K562 (cell line): Measurements from ENCODE around the gene TBRG4. TPM values are rescaled to one million over a fixed set of nuclear protein-coding genes. Genes with fewer than 3 reads are reported as not detected.
A peak's percentile ranks its signal among the peaks of the same experiment; 100 is the strongest.

Experiments used
- BRD9 ChIP-seq: fragments of 450-650 bp; IDR thresholded peaks from 2 replicates; pipeline ENCODE4 v1.6.1; 2018; ENCODE audit warnings: low read depth; ENCODE audit not compliant: partially characterized antibody
- CC2D1A ChIP-seq: fragments of 450-650 bp; IDR thresholded peaks from 2 replicates; pipeline ENCODE4 v1.6.1; 2017; ENCODE audit warnings: mild to moderate bottlenecking
- DNMT1 ChIP-seq: fragments of 450-650 bp; IDR thresholded peaks from 2 replicates; pipeline ENCODE4 v1.6.1; 2016; ENCODE audit warnings: antibody characterized with exemption, mild to moderate bottlenecking
- ESRRA ChIP-seq: fragments of 450-650 bp; IDR thresholded peaks from 2 replicates; pipeline ENCODE4 v1.6.1; 2014; ENCODE audit warnings: low read depth, mild to moderate bottlenecking, moderate library complexity, borderline replicate concordance
- ETV6 ChIP-seq, 3 experiments: fragments of 150-350 bp in 1 of 3; sonication (generic) in 1 of 3; formaldehyde crosslinking in 1 of 3; IDR thresholded peaks; 2 replicates each; pipeline versions ENCODE4 v1.6.1 to v1.8.0; 2014 to 2022; ENCODE audit warnings: borderline replicate concordance in 2 of 3, low read depth in 2 of 3, antibody characterized with exemption in 1 of 3, low read length in 1 of 3, mild to moderate bottlenecking in 1 of 3, missing genetic modification reagents in 1 of 3
- HDGF ChIP-seq: fragments of 450-650 bp; IDR thresholded peaks from 2 replicates; pipeline ENCODE4 v1.6.1; 2016
- HMG20B ChIP-seq: fragments of 250-450 bp; sonication (Bioruptor Pico); IDR thresholded peaks from 2 replicates; pipeline ENCODE4 v1.5.0; 2021; ENCODE audit warnings: mild to moderate bottlenecking
- KLF1 ChIP-seq: fragments of 450-650 bp; IDR thresholded peaks from 2 replicates; pipeline ENCODE4 v1.6.1; 2016; ENCODE audit warnings: missing genetic modification characterization, missing compliant biosample characterization
- MTA1 ChIP-seq: fragments of 450-650 bp; IDR thresholded peaks from 2 replicates; pipeline ENCODE4 v1.6.1; 2017; ENCODE audit warnings: borderline replicate concordance
- NFIX ChIP-seq: fragments of 250-450 bp; sonication (Bioruptor Pico); IDR thresholded peaks from 2 replicates; pipeline ENCODE4 v1.4.0; 2020; ENCODE audit warnings: low read depth, mild to moderate bottlenecking, moderate library complexity
- NR2F6 ChIP-seq: fragments of 450-650 bp; formaldehyde crosslinking; IDR thresholded peaks from 2 replicates; pipeline ENCODE4 v1.4.0; 2020; ENCODE audit warnings: mild to moderate bottlenecking
- RAD21 ChIP-seq, 2 experiments: fragments of 250-450 bp in 1 of 2; fragments of 450-650 bp in 1 of 2; sonication (Bioruptor Pico) in 1 of 2; formaldehyde crosslinking in 1 of 2; IDR thresholded peaks in 1 of 2; conservative IDR thresholded peaks in 1 of 2; 2 replicates each; pipeline versions ENCODE4 v1.4.0 to v1.8.0; 2020 to 2022; ENCODE audit warnings: mild to moderate bottlenecking in 2 of 2, moderate library complexity in 1 of 2
- RFX1 ChIP-seq: fragments of 450-650 bp; IDR thresholded peaks from 2 replicates; pipeline ENCODE4 v1.6.1; 2016; ENCODE audit warnings: mild to moderate bottlenecking, moderate library complexity
- SFPQ ChIP-seq: fragments of 200-400 bp; formaldehyde crosslinking; IDR thresholded peaks from 2 replicates; pipeline ENCODE4 v1.6.1; 2017; ENCODE audit warnings: mild to moderate bottlenecking, low read depth, low read length, moderate library complexity
- TAF15 ChIP-seq: fragments of 200-400 bp; formaldehyde crosslinking; IDR thresholded peaks from 2 replicates; pipeline ENCODE4 v1.6.1; 2017; ENCODE audit warnings: mild to moderate bottlenecking, low read depth, low read length, moderate library complexity
- ZNF347 ChIP-seq: fragments of 450-650 bp; formaldehyde crosslinking; IDR thresholded peaks from 2 replicates; pipeline ENCODE4 v1.4.0; 2020; ENCODE audit warnings: low read depth, mild to moderate bottlenecking, moderate library complexity
- ZNF511 ChIP-seq: sonication (generic); formaldehyde crosslinking; IDR thresholded peaks from 2 replicates; pipeline ENCODE4 v1.8.0; 2022; ENCODE audit warnings: mild to moderate bottlenecking, missing genetic modification reagents
- ZNF584 ChIP-seq: fragments of 200-800 bp; sonication (Bioruptor generic); IDR thresholded peaks from 2 replicates; pipeline ENCODE4 v1.6.1; 2016; ENCODE audit warnings: low read depth, mild to moderate bottlenecking, missing genetic modification characterization, missing compliant biosample characterization
- ZNF75A ChIP-seq: fragments of 450-650 bp; formaldehyde crosslinking; IDR thresholded peaks from 2 replicates; pipeline ENCODE4 v1.4.0; 2020; ENCODE audit warnings: mild to moderate bottlenecking
- ZNF785 ChIP-seq: fragments of 250-450 bp; sonication (Bioruptor Pico); IDR thresholded peaks from 2 replicates; pipeline ENCODE4 v1.4.0; 2020; ENCODE audit warnings: mild to moderate bottlenecking
- ZNF79 ChIP-seq: fragments of 250-450 bp; sonication (Bioruptor Pico); IDR thresholded peaks from 2 replicates; pipeline ENCODE4 v1.4.0; 2020; ENCODE audit warnings: low read depth, mild to moderate bottlenecking, moderate library complexity
- polyA plus RNA-seq, 8 experiments: library from polyadenylated mRNA; depleted of rRNA in 4 of 8; stranded (reverse) in 5 of 8; unstranded in 3 of 8; fragments of >200 nt; fragmentation: Nextera tagmentation in 2 of 8; fragmentation: Illumina TruSeq in 1 of 8; extraction: Ambion mirVana in 2 of 8; extraction: Trizol in 1 of 8; gene quantifications; 2 replicates each; pipeline versions ENCODE4 v1.2.1 to v1.2.3, GENCODE V29; 2011 to 2014; ENCODE audit warnings: inconsistent platforms in 1 of 8, missing spikeins in 1 of 8
- total RNA-seq, 7 experiments: library from RNA; depleted of rRNA in 6 of 7; stranded (reverse); fragments of >200 nt in 6 of 7; fragmentation: Illumina TruSeq in 2 of 7; extraction: Trizol in 2 of 7; gene quantifications; 2 replicates each; pipeline versions ENCODE4 v1.2.1 to v1.2.3, GENCODE V29; 2011 to 2021; ENCODE audit warnings: low replicate concordance in 1 of 7
- TF ChIP-seq, protein P1 (sequence below): fragments of 250-450 bp; sonication (Bioruptor Pico); IDR thresholded peaks from 2 replicates; pipeline ENCODE4 v1.5.0; 2021; ENCODE audit warnings: mild to moderate bottlenecking, moderate library complexity

The TBRG4 gene
- total and polyA plus RNA-seq, 9 of the 15 experiments (the other 6 are each of a cell fraction or from before 2014, with no cell fraction given), result 11.2 to 322 (median 216) TPM

- TF ChIP-seq TAF15, result no peak
- TF ChIP-seq ZNF511 (CRISPR knock-in tag), result peak; percentile 69; the same call in 1 of the 2 replicates
- peak; percentile 98 for TF ChIP-seq KLF1 (tag)
- peak in 1 of 2 experiments; percentile 40; a peak in 1 of 4 replicates for TF ChIP-seq ETV6 (IDR thresholded peaks at IDR 0.05; ENCODE audit: borderline replicate concordance in 1 of 2, low read depth in 2 of 2, low read length in 1 of 2)
- TF ChIP-seq ETV6 (CRISPR knock-in tag; IDR thresholded peaks at IDR 0.05; ENCODE audit: borderline replicate concordance), result peak; percentile 85; the same call in 1 of the 2 replicates
- no peak for TF ChIP-seq ZNF785 (CRISPR knock-in tag)
- no peak for TF ChIP-seq DNMT1
- peak; percentile 100 for TF ChIP-seq MTA1
- no peak for TF ChIP-seq ZNF347 (CRISPR knock-in tag)
- no peak for TF ChIP-seq HDGF
- no peak for TF ChIP-seq ZNF75A
- TF ChIP-seq, protein P1, sequence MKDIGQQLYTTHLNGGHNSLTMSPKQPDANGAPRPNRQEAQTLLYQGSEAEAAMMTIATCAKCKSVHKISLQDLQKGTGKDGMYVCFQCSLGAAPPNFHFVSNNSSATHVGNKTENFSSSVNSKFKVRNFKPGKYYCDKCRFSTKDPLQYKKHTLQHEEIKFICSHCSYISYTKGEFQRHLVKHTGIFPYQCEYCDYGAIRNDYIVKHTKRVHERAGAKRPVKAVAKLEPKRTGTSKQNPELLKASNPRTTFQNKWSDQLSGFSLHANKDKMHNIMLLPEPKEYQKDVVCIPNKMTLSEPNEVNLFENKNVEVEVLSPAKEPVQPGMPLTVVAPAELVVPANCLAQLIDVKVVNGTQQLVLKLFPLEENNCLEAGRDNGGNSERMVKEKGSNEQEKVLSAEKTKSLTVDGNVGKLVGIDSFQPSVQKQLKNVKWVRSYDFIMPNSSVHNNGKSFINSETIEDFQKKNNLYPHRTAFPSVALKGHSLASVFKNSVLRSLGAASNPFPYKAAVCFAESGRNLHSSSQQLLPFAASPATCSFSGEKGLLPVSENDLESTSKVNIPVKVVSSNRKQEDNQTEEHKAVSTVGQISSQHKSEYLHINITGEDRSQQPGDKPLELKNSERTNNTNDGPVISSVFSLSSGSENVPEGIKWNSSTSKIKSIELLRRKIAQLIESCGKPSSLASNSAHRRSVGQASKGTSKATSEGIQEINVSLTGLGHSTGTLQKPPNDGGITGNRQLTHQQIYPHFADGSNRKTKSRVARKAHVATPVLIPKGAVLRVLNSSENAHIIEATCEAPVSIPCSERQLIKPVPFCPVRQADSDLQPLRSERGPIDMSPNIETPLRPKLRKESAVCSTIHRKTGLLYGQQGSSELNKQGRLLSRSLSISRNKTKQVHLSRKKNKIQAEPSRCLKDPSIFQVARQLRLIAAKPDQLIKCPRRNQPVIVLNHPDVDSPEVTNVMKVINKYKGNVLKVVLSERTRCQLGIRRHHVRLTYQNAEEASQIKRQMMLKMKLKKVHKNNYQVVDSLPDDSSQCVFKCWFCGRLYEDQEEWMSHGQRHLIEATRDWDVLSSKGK, result no peak
- peak; percentile 7 for TF ChIP-seq BRD9
- no peak for TF ChIP-seq NFIX
- peak in 1 of 2 experiments; percentile 17; a peak in 2 of 4 replicates for TF ChIP-seq RAD21 (CRISPR knock-in tag; conservative IDR thresholded peaks at IDR 0.05 in 1 of 2, IDR thresholded peaks at IDR 0.05 in 1 of 2)
- no peak for TF ChIP-seq ZNF79
- TF ChIP-seq RFX1, result no peak
- TF ChIP-seq SFPQ, result no peak
- no peak for TF ChIP-seq HMG20B (CRISPR knock-in tag)
- peak; percentile 98 for TF ChIP-seq ESRRA
- 0 out of 2 replicates have a peak, but pooled peaks have one; percentile 25 for TF ChIP-seq CC2D1A
- TF ChIP-seq NR2F6 (CRISPR knock-in tag), result no peak
- no peak; the same call in 1 of the 2 replicates for TF ChIP-seq ZNF584 (CRISPR knock-in tag)
Measured at GRCh38 chr7:45111298-45112223, at the start of gene TBRG4 (continued).
